K562 (cell line): ENCODE results near the gene ZNF581. TPM values are rescaled to one million over a fixed set of nuclear protein-coding genes. Genes with fewer than 3 reads are reported as not detected.
A peak's percentile ranks its signal among the peaks of the same experiment; 100 is the strongest.

Experiments used
- CCAR2 ChIP-seq: fragments of 200-400 bp; formaldehyde crosslinking; IDR thresholded peaks from 2 replicates; pipeline ENCODE4 v1.6.1; 2017; ENCODE audit warnings: mild to moderate bottlenecking, low read depth, low read length
- HMGXB4 ChIP-seq: sonication (generic); formaldehyde crosslinking; IDR thresholded peaks from 2 replicates; pipeline ENCODE4 v1.8.1; 2023; ENCODE audit warnings: mild to moderate bottlenecking, missing genetic modification reagents
- HSF4 ChIP-seq: fragments of 250-450 bp; sonication (Bioruptor Pico); IDR thresholded peaks from 2 replicates; pipeline ENCODE4 v2.1.2; 2022; ENCODE audit warnings: mild to moderate bottlenecking, moderate library complexity, borderline replicate concordance
- NCOA1 ChIP-seq: fragments of 450-650 bp; IDR thresholded peaks from 2 replicates; pipeline ENCODE4 v1.6.1; 2016; ENCODE audit warnings: low read depth
- NCOR1 ChIP-seq: fragments of 450-650 bp; IDR thresholded peaks from 2 replicates; pipeline ENCODE4 v1.6.1; 2016; ENCODE audit warnings: mild to moderate bottlenecking, moderate library complexity
- RREB1 ChIP-seq: fragments of 250-450 bp; sonication (Bioruptor Pico); IDR thresholded peaks from 2 replicates; pipeline ENCODE4 v1.4.0; 2020
- SIN3B ChIP-seq: fragments of 450-650 bp; IDR thresholded peaks from 2 replicates; pipeline ENCODE4 v1.6.1; 2017; ENCODE audit warnings: low read depth, mild to moderate bottlenecking, moderate library complexity
- ZKSCAN1 ChIP-seq: fragments of 150-350 bp; IDR thresholded peaks from 2 replicates; pipeline ENCODE4 v1.6.1; 2016; ENCODE audit warnings: low read depth, low read length
- ZNF586 ChIP-seq: fragments of 450-650 bp; formaldehyde crosslinking; conservative IDR thresholded peaks from 2 replicates; pipeline ENCODE4 v1.4.0; 2020; ENCODE audit warnings: mild to moderate bottlenecking, moderate library complexity
- ZNF592 ChIP-seq: fragments of 450-650 bp; IDR thresholded peaks from 2 replicates; pipeline ENCODE4 v1.6.1; 2017; ENCODE audit warnings: antibody characterized with exemption, mild to moderate bottlenecking
- polyA plus RNA-seq, 8 experiments: library from polyadenylated mRNA; depleted of rRNA in 4 of 8; stranded (reverse) in 5 of 8; unstranded in 3 of 8; fragments of >200 nt; fragmentation: Nextera tagmentation in 2 of 8; fragmentation: Illumina TruSeq in 1 of 8; extraction: Ambion mirVana in 2 of 8; extraction: Trizol in 1 of 8; gene quantifications; 2 replicates each; pipeline versions ENCODE4 v1.2.1 to v1.2.3, GENCODE V29; 2011 to 2014; ENCODE audit warnings: inconsistent platforms in 1 of 8, missing spikeins in 1 of 8
- total RNA-seq, 7 experiments: library from RNA; depleted of rRNA in 6 of 7; stranded (reverse); fragments of >200 nt in 6 of 7; fragmentation: Illumina TruSeq in 2 of 7; extraction: Trizol in 2 of 7; gene quantifications; 2 replicates each; pipeline versions ENCODE4 v1.2.1 to v1.2.3, GENCODE V29; 2011 to 2021; ENCODE audit warnings: low replicate concordance in 1 of 7

ZNF581 gene
- total and polyA plus RNA-seq, 9 of the 15 experiments (the other 6 are each of a cell fraction or from before 2014, with no cell fraction given), result 2.4 to 39.4 (median 15.4) TPM

- TF ChIP-seq HSF4 (CRISPR knock-in tag) (no peak), CCAR2 (no peak), NCOA1 (no peak), SIN3B (no peak; the same call in 1 of the 2 replicates), HMGXB4 (CRISPR knock-in tag) (no peak; the same call in 1 of the 2 replicates), NCOR1 (no peak), ZNF586 (CRISPR knock-in tag) (0 out of 2 replicates have a peak, but pooled peaks have one; percentile 44), ZNF592 (peak; percentile 85), ZKSCAN1 (0 out of 2 replicates have a peak, but pooled peaks have one; percentile 26), RREB1 (CRISPR knock-in tag) (peak; percentile 89)
- TF ChIP-seq, all 486 proteins: peak for 144
Observed at GRCh38 chr19:55654868-55655647, 11.6 kb downstream of the ZNF581 start, which contains the start of gene U2AF2 (continued).
